MCF 10A (cell line): Measurements from ENCODE around the gene MMP28. TPM values are rescaled to one million over a fixed set of nuclear protein-coding genes. Genes with fewer than 3 reads are reported as not detected.

Experiments
- BruUV-seq: library from RNA; stranded (reverse); fragments of 400-500 nt; replicated peaks from 2 replicates; lab custom pipeline; 2021; lab: Mats Ljungman, UMichigan
- CTCF ChIA-PET: fragments of 300-600 bp; sonication (Branson Sonifier 250); formaldehyde crosslinking; extraction: SDS; loops from one replicate; lab custom pipeline; 2021; ENCODE audit warnings: antibody characterized with exemption, inconsistent platforms; lab: Yijun Ruan, JAX
- POLR2A ChIA-PET: fragments of 300-600, 350-650 bp; sonication (Branson Sonifier 250); formaldehyde crosslinking; extraction: SDS; loops from one replicate; lab custom pipeline; 2020; ENCODE audit warnings: antibody characterized with exemption, inconsistent platforms; lab: Yijun Ruan, JAX
- DNase-seq: peaks from one replicate; pipeline ENCODE4 v3.0.0-alpha.2; 2018; ENCODE audit not compliant: unreplicated experiment
- H3K27ac Mint-ChIP-seq: one replicate; pipeline ENCODE4 v1.8.0; 2022; ENCODE audit warnings: mild to moderate bottlenecking, low read depth, mixed read lengths; ENCODE audit not compliant: unreplicated experiment
- H3K27me3 Mint-ChIP-seq: one replicate; pipeline ENCODE4 v1.8.0; 2022; ENCODE audit warnings: mixed read lengths; ENCODE audit not compliant: insufficient read depth, unreplicated experiment
- H3K36me3 Mint-ChIP-seq: one replicate; pipeline ENCODE4 v1.8.0; 2022; ENCODE audit warnings: mild to moderate bottlenecking, moderate library complexity, mixed read lengths; ENCODE audit not compliant: insufficient read depth, unreplicated experiment
- H3K4me1 Mint-ChIP-seq: one replicate; pipeline ENCODE4 v1.8.0; 2022; ENCODE audit warnings: mixed read lengths; ENCODE audit not compliant: insufficient read depth, unreplicated experiment
- H3K4me3 Mint-ChIP-seq: one replicate; pipeline ENCODE4 v1.8.0; 2022; ENCODE audit warnings: mild to moderate bottlenecking, moderate library complexity, mixed read lengths; ENCODE audit not compliant: unreplicated experiment
- H3K9me3 Mint-ChIP-seq: one replicate; pipeline ENCODE4 v1.8.0; 2022; ENCODE audit warnings: mixed read lengths; ENCODE audit not compliant: unreplicated experiment
- CTCF ChIP-seq: fragments of 200-600 bp; IDR thresholded peaks from one replicate; pipeline ENCODE4 v1.8.0; 2022; ENCODE audit warnings: antibody characterized with exemption, mild to moderate bottlenecking; ENCODE audit not compliant: unreplicated experiment
- intact Hi-C: fragments of 100-400 bp; cut with micrococcal nuclease; formaldehyde crosslinking; loops from 2 replicates; pipeline ENCODE4 v1.14.1; 2022
- total RNA-seq: library from RNA; stranded (reverse); gene quantifications from 2 replicates; pipeline ENCODE4 v1.2.3, GENCODE V29; 2022

MMP28 gene
- total RNA-seq, 1 experiment from 2014 or later: 27.4 TPM

DNA sequence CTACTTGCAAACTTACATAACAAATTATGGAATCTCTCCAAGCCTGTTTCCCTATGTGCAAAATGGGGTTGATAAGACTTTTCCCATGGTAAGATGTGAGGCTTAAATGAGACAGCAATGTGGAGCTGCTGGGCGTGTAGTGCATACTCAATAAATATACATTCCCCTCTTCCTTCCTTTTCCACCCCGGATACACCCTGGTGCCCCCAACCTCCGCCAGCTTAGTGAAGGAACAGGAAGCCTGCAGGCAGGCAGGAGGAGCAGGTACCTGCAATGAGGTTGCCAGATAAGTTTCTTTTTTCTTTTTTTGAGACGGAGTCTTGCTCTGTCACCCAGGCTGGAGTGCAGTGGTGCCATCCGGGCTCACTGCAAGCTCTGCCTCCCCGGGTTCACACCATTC is 19.9 kb downstream of the MMP28 start:
- intact Hi-C loops: no loop called here
- Mint-ChIP-seq H3K4me1 (peaks cover 37% of the 10 kb centered on the region), H3K9me3 (no peaks in the 10 kb centered on the region), H3K36me3 (peaks cover 31% of the 10 kb centered on the region), H3K4me3 (no peak overlapping the region), H3K27ac (no peak overlapping the region), H3K27me3 (no peaks in the 10 kb centered on the region)
- ChIA-PET CTCF (interaction anchor here (0.6 to 30.0 kb wide), 6 partner anchors 9 to 163 kb away, joined by 3 to 684 read pairs (median 15); partner anchors contain the start of gene TAF15), POLR2A (interaction anchor here (0.8 to 27.6 kb wide), 6 partner anchors 9 to 33 kb away, joined by 3 to 736 read pairs (median 5); partner anchors contain the start of genes MMP28 and TAF15)
- DNase-seq: no peak
- no peak for TF ChIP-seq CTCF
- no TSS peak for BruUV-seq

- Mint-ChIP-seq H3K4me3 (no peak overlapping the region), H3K27ac (peak overlapping the region; percentile 80), H3K27me3 (no peaks in the 10 kb centered on the region), H3K9me3 (no peaks in the 10 kb centered on the region), H3K4me1 (peaks cover 37% of the 10 kb centered on the region), H3K36me3 (peaks cover 28% of the 10 kb centered on the region)
- no peak for TF ChIP-seq CTCF
- POLR2A ChIA-PET: interaction anchor here (0.8 to 27.6 kb wide), 6 partner anchors 8 to 34 kb away, joined by 3 to 736 read pairs (median 5); partner anchors contain the start of genes MMP28 and TAF15
- no peak for DNase-seq
- CTCF ChIA-PET: interaction anchor here (0.6 to 30.0 kb wide), 6 partner anchors 9 to 162 kb away, joined by 3 to 684 read pairs (median 15); partner anchors contain the start of gene TAF15
- intact Hi-C loops: no loop called here
- BruUV-seq: no TSS peak
Observed at GRCh38 chr17:35775039-35775438, 20.4 kb downstream of the MMP28 start.

GRCh38 chr17:35774499-35774898 is 20.9 kb downstream of the MMP28 start:
- Mint-ChIP-seq H3K36me3 (peaks cover 28% of the 10 kb centered on the region), H3K27ac (peak overlapping the region; percentile 80), H3K27me3 (no peaks in the 10 kb centered on the region), H3K4me1 (peaks cover 37% of the 10 kb centered on the region), H3K4me3 (no peak overlapping the region), H3K9me3 (no peaks in the 10 kb centered on the region)
- intact Hi-C loops: no loop called here
- no TSS peak for BruUV-seq
- CTCF ChIA-PET: interaction anchor here (0.6 to 30.0 kb wide), 7 partner anchors 8 to 631 kb away, joined by 3 to 684 read pairs (median 4); partner anchors contain the start of gene TAF15
- TF ChIP-seq CTCF: no peak
- DNase-seq: peak; percentile 56
- POLR2A ChIA-PET: interaction anchor here (0.9 to 27.6 kb wide), 4 partner anchors 8 to 34 kb away, joined by 5 to 736 read pairs (median 247); partner anchors contain the start of genes MMP28 and TAF15

DNA sequence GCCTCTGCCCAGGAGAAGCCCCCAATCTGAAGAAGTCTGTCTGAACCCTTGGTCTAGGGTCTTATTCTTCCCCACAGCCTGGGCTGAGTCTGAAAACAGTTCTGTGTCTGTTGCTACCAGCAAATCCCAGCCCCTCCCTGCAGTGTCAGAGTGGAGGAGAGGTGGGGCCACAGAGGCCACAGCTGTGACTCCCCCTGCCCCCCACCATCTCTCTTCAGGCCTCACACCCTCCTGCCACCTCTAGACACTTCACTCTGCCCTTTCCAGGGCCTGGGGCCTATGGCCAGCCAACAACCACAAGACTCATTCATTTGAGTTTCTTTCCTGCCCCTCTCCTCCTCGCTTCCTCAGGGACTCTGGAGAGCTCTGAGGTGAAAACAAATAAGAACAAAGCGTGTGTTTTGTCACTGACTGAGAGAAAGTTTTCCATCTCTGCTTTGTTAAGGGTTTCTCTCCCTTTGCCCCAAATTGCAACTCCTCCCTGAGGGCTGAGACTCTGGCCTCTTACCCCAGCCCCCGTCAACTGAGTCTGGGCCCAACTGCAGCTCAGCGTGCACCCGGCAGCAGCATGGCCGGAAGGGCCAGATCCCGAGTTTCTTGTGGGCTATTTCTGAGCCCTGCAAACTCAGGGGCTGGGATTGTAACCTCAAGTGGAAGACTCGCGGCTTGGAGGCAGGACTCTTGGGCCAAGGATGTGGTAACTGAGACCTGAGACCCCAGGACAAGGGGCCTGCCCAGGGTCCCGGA is 21.6 kb downstream of the MMP28 start:
- Mint-ChIP-seq H3K36me3 (peaks cover 28% of the 10 kb centered on the region), H3K4me1 (peaks cover 33% of the 10 kb centered on the region), H3K27me3 (no peaks in the 10 kb centered on the region), H3K27ac (peak overlapping the region; percentile 80), H3K9me3 (no peaks in the 10 kb centered on the region), H3K4me3 (no peak overlapping the region)
- no TSS peak for BruUV-seq
- intact Hi-C loops: no loop called here
- no peak for TF ChIP-seq CTCF
- DNase-seq: no peak
- POLR2A ChIA-PET: interaction anchor here (26.1 to 27.6 kb wide), 2 partner anchors 16 to 35 kb away, joined by 489 to 736 read pairs; partner anchors contain the start of genes MMP28 and TAF15
- CTCF ChIA-PET: interaction anchor here (0.6 to 30.0 kb wide), 7 partner anchors 7 to 630 kb away, joined by 3 to 684 read pairs (median 4); partner anchors contain the start of gene TAF15
